Fibroblast of villous mesenchyme (primary cell): Measurements from ENCODE around the gene CHPF2. TPM values are rescaled to one million over a fixed set of nuclear protein-coding genes. Genes with fewer than 3 reads are reported as not detected.

Experiments used
- DNase-seq: peaks from one replicate; pipeline ENCODE4 v3.0.0-alpha.2; 2010; ENCODE audit warnings: low read depth
- H3K4me3 ChIP-seq: 2 replicates; pipeline ENCODE4 v1.5.1; 2011; ENCODE audit warnings: low read depth, mild to moderate bottlenecking, low read length
- total RNA-seq: library from RNA; depleted of rRNA; stranded (reverse); fragments of >200 nt; gene quantifications from 2 replicates; pipeline ENCODE4 v1.2.3, GENCODE V29; 2012
- TF ChIP-seq, protein P1 (sequence below): IDR thresholded peaks from 2 replicates; pipeline ENCODE4 v1.5.1; 2012; ENCODE audit warnings: low read depth, mild to moderate bottlenecking, low read length; ENCODE audit not compliant: insufficient read depth

Gene CHPF2
- total RNA-seq, 1 donor = 90.7 TPM

DNA sequence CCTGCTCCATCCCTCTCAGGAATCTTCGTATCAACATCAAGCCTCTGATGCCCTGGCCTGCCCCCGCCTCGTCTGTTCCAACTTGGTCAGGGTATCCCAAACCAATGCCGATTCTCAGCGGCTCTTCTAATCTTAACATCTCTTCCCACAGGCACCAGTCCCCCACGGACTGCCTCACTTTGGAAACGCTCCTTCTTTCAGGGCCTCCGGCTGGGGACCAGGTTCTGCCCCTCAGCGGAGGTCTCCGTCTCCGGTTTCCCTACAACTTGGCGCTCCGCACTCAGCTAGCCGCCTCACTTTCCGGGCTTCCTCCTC, 5.8 kb upstream of the CHPF2 start:
- no peak for DNase-seq
- peak overlapping the region; percentile 72 for H3K4me3 ChIP-seq

DNA sequence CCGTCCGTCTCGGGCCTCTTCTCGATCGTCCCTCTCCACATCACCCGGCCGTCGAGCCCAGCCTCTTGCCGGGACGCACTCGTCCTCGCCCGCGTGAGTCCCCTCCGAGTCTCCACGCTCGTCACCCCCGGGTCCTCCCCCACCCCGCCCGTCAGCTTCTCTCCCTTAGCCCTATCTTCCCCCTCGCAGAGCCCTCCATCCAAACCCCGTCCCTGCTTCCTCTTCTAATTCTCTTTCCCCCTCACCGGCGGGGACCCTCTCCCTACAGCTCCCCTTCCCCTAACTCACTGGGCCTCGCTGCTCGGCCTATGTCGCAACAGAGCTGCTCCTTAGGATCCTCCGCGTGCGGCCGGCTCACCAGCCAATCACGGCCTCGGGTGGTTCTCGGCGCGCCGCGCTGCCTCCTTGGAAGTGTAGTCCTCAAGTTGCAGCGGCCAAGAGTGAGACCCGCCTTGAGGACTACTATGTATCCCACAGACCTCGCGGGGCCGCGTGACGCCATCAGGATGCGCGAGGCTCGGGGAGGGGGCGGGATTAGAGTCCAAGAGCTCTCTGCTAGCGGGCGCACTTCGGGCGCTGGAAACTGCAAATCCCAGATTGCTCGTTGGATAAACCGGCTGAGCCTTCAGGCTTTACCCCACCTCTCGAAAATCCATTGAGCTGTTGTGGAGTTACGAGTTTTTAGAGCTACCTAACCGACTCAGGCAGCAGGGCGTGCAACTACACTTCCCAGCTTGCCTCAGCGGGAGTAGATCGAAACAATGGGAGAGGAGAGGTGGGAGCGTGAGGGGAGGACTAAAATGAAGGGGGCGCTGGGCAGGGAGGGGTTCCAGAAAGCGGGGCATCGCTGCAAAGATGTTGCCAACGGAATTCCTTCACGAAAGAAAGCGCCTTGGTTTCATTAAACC, 5.2 kb upstream of the CHPF2 start, which contains the start of gene ABCF2:
TSS of gene ABCF2 (minus strand) at position 331 of the 908 bp plus-strand sequence. CDS start 747 bp downstream, outside the sequence.
- peak; percentile 99 for DNase-seq
- TF ChIP-seq, protein P1, sequence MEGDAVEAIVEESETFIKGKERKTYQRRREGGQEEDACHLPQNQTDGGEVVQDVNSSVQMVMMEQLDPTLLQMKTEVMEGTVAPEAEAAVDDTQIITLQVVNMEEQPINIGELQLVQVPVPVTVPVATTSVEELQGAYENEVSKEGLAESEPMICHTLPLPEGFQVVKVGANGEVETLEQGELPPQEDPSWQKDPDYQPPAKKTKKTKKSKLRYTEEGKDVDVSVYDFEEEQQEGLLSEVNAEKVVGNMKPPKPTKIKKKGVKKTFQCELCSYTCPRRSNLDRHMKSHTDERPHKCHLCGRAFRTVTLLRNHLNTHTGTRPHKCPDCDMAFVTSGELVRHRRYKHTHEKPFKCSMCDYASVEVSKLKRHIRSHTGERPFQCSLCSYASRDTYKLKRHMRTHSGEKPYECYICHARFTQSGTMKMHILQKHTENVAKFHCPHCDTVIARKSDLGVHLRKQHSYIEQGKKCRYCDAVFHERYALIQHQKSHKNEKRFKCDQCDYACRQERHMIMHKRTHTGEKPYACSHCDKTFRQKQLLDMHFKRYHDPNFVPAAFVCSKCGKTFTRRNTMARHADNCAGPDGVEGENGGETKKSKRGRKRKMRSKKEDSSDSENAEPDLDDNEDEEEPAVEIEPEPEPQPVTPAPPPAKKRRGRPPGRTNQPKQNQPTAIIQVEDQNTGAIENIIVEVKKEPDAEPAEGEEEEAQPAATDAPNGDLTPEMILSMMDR = no peak
- H3K4me3 ChIP-seq = peak within 1 kb of the TSS; percentile 72

More for the DNA sequence above, 5.8 kb upstream of the CHPF2 start:
- TF ChIP-seq, protein P1 = no peak

GRCh38 chr7:151228024-151228866, 4.0 kb upstream of the CHPF2 start:
- H3K4me3 ChIP-seq = peak overlapping the region; percentile 72
- TF ChIP-seq, protein P1 = no peak
- no peak for DNase-seq

DNA sequence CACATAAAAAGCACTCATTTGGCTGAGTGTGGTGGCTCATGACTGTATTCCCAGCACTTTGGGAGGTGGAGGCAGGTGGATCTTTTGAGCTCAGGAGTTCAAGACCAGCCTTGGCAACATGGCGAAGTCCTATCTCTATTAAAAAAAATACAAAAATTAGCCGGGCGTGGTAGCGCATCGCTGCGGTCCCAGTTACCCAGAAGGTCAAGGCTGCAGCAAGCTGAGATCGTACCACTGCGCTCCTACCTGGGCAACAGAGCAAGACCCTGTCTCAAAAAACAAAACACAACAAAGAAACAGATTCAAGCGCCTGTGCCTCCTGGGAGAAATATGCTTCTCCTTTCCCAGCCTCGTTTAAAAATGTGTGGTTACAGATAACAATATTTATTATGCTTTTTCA, 3.0 kb upstream of the CHPF2 start:
- no peak for DNase-seq
- TF ChIP-seq, protein P1 = no peak
- no peak overlapping the region for H3K4me3 ChIP-seq

DNA sequence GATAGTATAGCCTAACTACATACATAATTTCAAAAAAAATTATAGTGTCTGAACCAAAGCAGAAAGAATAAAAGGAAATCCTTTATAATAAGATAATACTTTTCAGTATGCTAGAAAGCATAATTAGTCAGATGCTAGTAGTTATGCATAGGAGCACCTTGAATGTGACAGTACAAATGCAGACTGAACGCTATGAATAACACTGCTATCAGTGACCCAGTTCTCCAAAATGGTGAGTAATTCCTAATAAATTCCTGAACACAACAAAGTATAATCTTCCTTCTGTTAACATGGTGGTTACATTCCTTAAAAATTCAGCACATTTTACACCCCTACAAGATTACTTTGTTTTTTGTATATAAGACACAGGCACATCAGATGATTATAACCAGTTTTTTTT, 1.2 kb upstream of the CHPF2 start:
- no peak for DNase-seq
- no peak overlapping the region for H3K4me3 ChIP-seq

GRCh38 chr7:151232917-151233701, 826 bp downstream of the CHPF2 start:
- H3K4me3 ChIP-seq = peak overlapping the region; percentile 98
- DNase-seq = peak; percentile 82
- TF ChIP-seq, protein P1 = no peak

More for the DNA sequence above, 1.2 kb upstream of the CHPF2 start:
- TF ChIP-seq, protein P1 = no peak
